ENCODE results near the gene WWOX. TPM values are rescaled to one million over a fixed set of nuclear protein-coding genes. Genes with fewer than 3 reads are reported as not detected.
"Not testable (repeated sequence)": the region's sequence is repeated elsewhere in the genome, so short reads cannot be mapped to it uniquely, and the experiment has no call there.

The WWOX gene
- total RNA-seq, 2 donors from 2014 or later, result 12.6 to 17.2 TPM

DNA sequence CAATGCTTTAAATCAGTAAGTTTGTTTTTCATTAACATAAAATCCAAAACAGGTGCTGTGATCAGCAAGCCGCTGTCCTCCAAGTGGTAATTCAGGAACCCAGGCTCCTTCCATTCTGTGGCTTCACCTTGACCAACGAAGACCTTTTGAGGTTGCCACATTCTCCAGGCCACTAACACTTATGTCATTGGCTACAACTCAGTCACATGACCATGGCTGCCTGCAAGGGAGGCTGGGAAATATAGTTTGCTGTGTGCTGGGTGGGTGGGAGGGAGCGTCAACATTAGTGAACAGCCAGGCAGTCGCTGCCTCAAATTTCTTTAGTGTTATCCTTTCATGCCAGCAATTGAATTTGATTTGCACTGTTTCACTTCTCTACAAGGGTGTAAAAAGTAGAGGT lies 951.9 kb downstream of the WWOX start:
- no peak overlapping the region for H3K27ac Mint-ChIP-seq
- H3K9me3 Mint-ChIP-seq, result peaks cover 0 to 5% of the 10 kb centered on the region in 2 donors
- H3K36me3 Mint-ChIP-seq, result no peaks in the 10 kb centered on the region
- DNase-seq (ENCODE audit: low spot score in 2 of 2) (no peak), ATAC-seq (no peak)

- H3K9me3 Mint-ChIP-seq; H3K36me3 Mint-ChIP-seq; DNase-seq (ENCODE audit: low spot score in 2 of 2); H3K27ac Mint-ChIP-seq; ATAC-seq: not testable (repeated sequence)
Observed at GRCh38 chr16:79052198-79052597, 952.7 kb downstream of the WWOX start.

GRCh38 chr16:79053577-79053976 lies 954.1 kb downstream of the WWOX start:
- DNase-seq (ENCODE audit: low spot score in 2 of 2) (no peak), ATAC-seq (no peak)
- Mint-ChIP-seq H3K27ac (no peak overlapping the region), H3K9me3 (peaks cover 0 to 5% of the 10 kb centered on the region in 2 donors), H3K36me3 (no peaks in the 10 kb centered on the region)

DNA sequence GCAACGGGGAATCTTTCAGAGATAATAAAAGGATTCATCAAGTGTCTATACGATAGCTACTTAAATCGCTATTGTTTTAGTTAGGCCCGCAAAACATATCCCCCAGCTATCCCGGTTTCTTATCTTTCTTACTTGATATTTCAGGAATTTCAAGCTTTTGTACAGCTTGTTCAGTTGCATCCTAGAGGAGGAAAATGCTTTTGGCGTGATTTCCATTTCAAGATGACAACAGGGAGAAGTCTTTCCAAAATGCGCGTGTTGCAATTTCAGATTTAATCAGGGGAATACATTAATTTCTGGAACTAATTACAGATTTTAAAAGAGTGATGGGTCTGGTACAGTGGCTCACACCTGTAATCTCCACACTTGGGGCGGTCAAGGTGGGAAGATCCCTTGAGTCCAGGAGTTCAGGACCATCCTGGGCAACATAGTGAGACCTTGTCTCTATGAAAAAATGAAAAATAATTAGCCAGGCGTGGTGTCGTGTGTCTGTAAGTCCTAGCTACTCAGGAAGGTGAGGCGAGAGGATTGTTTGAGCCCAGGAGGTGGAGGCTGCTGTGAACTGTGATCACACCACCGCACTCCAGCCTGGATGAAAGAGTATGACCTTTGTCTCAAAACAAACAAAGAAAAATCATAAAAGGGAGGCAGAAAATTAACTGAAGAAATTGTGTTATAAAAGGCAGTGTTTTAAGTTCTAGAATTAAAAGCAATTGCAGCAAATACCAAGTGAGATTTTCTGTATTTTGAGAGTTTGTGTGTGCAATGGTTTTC lies 954.9 kb downstream of the WWOX start:
- peaks cover 0 to 5% of the 10 kb centered on the region in 2 donors for H3K9me3 Mint-ChIP-seq
- no peak for DNase-seq (ENCODE audit: low spot score in 2 of 2)
- no peak overlapping the region for H3K27ac Mint-ChIP-seq
- H3K36me3 Mint-ChIP-seq, result no peaks in the 10 kb centered on the region
- no peak for ATAC-seq

GRCh38 chr16:79055251-79055970 lies 956.0 kb downstream of the WWOX start:
- DNase-seq (ENCODE audit: low spot score in 2 of 2) (no peak), ATAC-seq (no peak)
- Mint-ChIP-seq H3K9me3 (peaks cover 0 to 5% of the 10 kb centered on the region in 2 donors), H3K27ac (no peak overlapping the region), H3K36me3 (no peaks in the 10 kb centered on the region)

DNA sequence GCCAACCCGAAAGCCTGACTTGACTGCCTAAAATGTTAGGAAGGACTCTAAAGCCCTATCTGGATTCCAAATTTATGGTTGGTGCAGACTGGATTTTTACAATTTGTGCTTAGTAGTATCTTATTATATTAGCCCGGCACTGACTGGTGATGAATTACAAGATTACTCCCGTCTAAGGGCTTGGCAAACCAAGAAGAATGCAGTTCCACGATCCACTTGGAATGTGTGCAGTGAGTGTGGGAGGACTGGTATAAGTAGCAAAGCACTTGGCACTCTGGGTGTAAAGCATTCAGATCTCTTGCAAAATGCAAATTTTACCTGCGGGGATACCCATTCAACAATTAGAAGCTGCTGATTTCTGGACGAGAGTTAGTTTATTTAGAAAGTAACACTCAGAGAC lies 961.7 kb downstream of the WWOX start:
- no peak overlapping the region for H3K27ac Mint-ChIP-seq
- H3K9me3 Mint-ChIP-seq, result peaks cover 0 to 13% of the 10 kb centered on the region in 2 donors
- peaks cover 0 to 14% of the 10 kb centered on the region in 2 donors for H3K36me3 Mint-ChIP-seq
- DNase-seq (ENCODE audit: low spot score in 2 of 2) (no peak), ATAC-seq (no peak)

DNA sequence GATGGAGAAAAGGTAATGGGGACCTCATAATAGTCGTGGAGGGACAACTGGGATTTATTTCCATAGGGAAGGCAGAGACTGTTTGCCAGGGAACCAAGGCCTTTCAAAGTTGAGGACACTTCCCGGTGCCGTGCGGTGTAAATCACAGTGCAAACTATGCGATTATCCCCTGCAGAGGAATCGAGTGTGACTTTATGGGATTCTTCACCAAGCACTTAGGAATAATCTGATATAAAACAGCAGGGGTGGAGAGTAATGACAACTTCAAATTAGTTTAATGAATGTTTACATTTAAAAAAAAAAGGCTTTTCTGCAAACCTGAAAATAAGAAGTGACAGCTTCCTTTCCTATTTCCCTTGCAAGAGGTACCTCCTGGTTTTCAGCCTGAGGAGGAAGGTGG lies 962.9 kb downstream of the WWOX start:
- peaks cover 0 to 14% of the 10 kb centered on the region in 2 donors for H3K9me3 Mint-ChIP-seq
- ATAC-seq, result no peak
- peaks cover 0 to 16% of the 10 kb centered on the region in 2 donors for H3K36me3 Mint-ChIP-seq
- DNase-seq (ENCODE audit: low spot score in 2 of 2), result no peak
- no peak overlapping the region for H3K27ac Mint-ChIP-seq

DNA sequence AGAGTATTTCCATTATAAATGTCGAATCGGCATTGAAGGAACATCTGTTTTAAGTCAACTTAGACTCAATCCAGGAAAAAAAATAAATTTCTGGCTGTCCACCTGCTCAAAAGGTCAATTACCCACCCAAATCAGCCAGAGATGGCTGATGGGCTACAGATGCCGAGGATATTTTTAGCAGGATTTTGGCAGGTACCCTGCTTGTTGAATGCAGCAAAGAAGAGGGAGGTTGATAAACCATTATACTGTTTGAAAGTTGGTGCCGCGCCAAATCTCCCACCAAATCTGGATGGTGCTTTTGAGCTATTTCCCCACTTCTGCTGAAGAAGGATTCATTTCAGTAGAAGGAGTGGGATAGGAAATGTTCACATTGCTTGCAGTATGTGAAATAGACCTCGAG lies 963.4 kb downstream of the WWOX start:
- ATAC-seq (no peak), DNase-seq (ENCODE audit: low spot score in 2 of 2) (no peak)
- Mint-ChIP-seq H3K36me3 (peaks cover 0 to 18% of the 10 kb centered on the region in 2 donors), H3K9me3 (peaks cover 0 to 15% of the 10 kb centered on the region in 2 donors), H3K27ac (no peak overlapping the region)

DNA sequence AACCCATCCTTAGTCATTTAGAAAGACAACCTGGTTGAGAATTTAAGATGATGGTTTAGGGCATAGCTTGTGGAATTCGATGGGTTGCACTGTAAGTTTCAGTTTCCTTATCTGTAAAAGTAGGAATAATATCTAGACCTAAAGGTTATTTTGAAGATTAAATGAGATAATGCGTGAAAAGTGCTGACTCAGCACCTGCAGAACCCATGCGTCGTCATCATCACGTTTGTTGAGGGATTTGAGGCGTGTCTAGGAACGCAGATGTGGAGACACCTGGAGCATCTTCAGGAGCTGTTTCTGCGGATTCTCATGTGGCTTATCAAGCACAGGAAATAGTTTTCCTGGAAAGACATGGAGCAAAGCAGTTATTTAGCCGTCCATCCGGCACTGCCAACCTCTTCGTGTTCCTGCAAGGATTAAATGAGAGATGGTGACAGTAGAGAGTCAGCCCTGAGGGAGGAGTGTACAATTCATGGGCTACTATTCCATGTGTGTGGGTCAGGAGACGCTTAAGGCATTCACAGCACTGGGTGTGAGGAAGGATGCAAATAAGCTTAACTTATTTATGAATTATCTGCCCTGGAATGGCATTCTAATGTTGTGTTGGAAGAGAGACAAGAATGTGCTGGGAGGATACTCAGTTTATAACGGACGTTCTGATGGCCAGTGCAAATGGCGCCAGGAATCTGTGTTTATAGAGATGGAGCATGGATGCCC lies 965.0 kb downstream of the WWOX start:
- peaks cover 0 to 21% of the 10 kb centered on the region in 2 donors for H3K9me3 Mint-ChIP-seq
- ATAC-seq (no peak), DNase-seq (ENCODE audit: low spot score in 2 of 2) (no peak)
- H3K27ac Mint-ChIP-seq, result no peak overlapping the region
- peaks cover 0 to 25% of the 10 kb centered on the region in 2 donors for H3K36me3 Mint-ChIP-seq

DNA sequence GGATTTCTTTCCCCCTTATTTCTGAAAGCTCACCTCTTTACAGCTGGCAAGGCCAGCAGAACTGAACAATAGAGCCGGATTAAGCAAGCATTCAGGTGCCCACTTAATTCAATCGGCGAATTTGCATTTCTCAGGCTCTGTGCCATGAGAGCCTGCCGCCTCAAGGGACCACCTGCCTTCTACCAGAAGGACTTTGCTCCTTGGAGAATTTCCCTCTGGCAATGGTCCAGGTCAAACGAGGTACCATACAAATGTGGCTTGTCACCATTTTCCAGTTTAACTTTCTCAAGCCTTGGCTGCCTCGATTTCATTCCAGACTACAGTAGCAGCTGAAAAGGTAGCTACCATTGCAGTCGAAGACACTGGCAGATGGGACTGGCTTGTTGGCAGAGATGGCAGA lies 967.1 kb downstream of the WWOX start:
- Mint-ChIP-seq H3K27ac (no peak overlapping the region), H3K9me3 (peaks cover 1 to 21% of the 10 kb centered on the region in 2 donors), H3K36me3 (peaks cover 0 to 25% of the 10 kb centered on the region in 2 donors)
- ATAC-seq, result no peak
- no peak for DNase-seq (ENCODE audit: low spot score in 2 of 2)

- DNase-seq (ENCODE audit: low spot score in 2 of 2) (no peak), ATAC-seq (peak; percentile 73 to 86)
- Mint-ChIP-seq H3K27ac (peak overlapping the region; percentile 8 to 66), H3K9me3 (peaks cover 4 to 21% of the 10 kb centered on the region in 2 donors), H3K36me3 (peaks cover 0 to 25% of the 10 kb centered on the region in 2 donors)
Observed at GRCh38 chr16:79067600-79067999, 968.1 kb downstream of the WWOX start.

- H3K27ac Mint-ChIP-seq, result no peak overlapping the region
- ATAC-seq, result peak in 1 of 2 donors; percentile 16
- DNase-seq (ENCODE audit: low spot score in 2 of 2), result no peak
- peaks cover 4 to 21% of the 10 kb centered on the region in 2 donors for H3K9me3 Mint-ChIP-seq
- H3K36me3 Mint-ChIP-seq, result peaks cover 0 to 25% of the 10 kb centered on the region in 2 donors
Observed at GRCh38 chr16:79069121-79069520, 969.7 kb downstream of the WWOX start.

GRCh38 chr16:79069633-79070032 lies 970.2 kb downstream of the WWOX start:
- H3K9me3 Mint-ChIP-seq, result peaks cover 4 to 17% of the 10 kb centered on the region in 2 donors
- DNase-seq (ENCODE audit: low spot score in 2 of 2) (no peak), ATAC-seq (peak; percentile 42 to 52)
- H3K27ac Mint-ChIP-seq, result no peak overlapping the region
- peaks cover 0 to 21% of the 10 kb centered on the region in 2 donors for H3K36me3 Mint-ChIP-seq

DNA sequence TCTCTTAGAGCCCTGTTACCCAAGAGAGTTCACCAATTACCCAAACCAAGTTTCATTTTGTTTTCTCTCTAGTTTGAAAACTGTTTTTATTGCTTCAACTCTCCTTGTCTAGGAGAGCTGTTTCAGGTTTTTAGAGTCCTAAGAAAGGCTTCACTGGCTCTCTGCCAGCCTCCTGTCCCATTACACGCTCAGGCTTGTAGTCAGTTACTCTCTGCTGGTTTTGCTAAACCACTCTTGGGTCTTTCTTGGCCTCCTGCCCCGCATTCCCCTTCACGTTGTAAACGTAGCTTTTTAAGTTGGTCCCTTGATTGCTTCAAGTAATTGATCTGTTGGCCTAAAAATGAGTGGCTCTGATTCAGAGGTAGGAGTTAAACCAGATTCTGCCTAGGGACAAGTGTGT lies 972.0 kb downstream of the WWOX start:
- DNase-seq (ENCODE audit: low spot score in 2 of 2), result no peak
- Mint-ChIP-seq H3K36me3 (peaks cover 0 to 13% of the 10 kb centered on the region in 2 donors), H3K27ac (peak overlapping the region in 1 of 2 donors; percentile 84), H3K9me3 (peaks cover 4 to 7% of the 10 kb centered on the region in 2 donors)
- no peak for ATAC-seq

GRCh38 chr16:79072517-79072916 lies 973.1 kb downstream of the WWOX start:
- DNase-seq (ENCODE audit: low spot score in 2 of 2), result no peak
- H3K9me3 Mint-ChIP-seq, result peaks cover 4 to 7% of the 10 kb centered on the region in 2 donors
- H3K36me3 Mint-ChIP-seq, result peaks cover 0 to 13% of the 10 kb centered on the region in 2 donors
- H3K27ac Mint-ChIP-seq, result no peak overlapping the region
- no peak for ATAC-seq

DNA sequence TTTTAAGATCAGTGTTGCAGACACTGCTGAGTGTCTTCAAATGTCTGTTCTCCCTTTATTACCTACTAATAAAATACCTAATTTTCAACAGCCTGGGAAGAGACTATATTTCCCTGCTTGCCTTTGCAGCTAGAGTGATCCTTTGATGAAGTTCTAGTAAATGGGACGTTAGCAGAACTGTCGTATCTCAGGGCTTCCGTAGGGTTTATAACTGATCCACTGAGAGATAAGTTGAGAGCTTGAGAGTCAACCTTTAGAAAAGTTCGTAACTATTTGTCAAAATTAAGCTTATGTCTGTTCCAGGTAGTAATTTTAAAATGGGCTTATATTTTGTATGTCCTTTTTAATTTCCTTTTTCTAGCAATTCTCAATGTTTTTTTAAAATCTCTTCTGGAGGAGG lies 974.1 kb downstream of the WWOX start:
- Mint-ChIP-seq H3K36me3 (peaks cover 8 to 12% of the 10 kb centered on the region in 2 donors), H3K27ac (peak overlapping the region; percentile 66 to 72), H3K9me3 (peaks cover 0 to 4% of the 10 kb centered on the region in 2 donors)
- DNase-seq (ENCODE audit: low spot score in 2 of 2) (no peak), ATAC-seq (no peak)

DNA sequence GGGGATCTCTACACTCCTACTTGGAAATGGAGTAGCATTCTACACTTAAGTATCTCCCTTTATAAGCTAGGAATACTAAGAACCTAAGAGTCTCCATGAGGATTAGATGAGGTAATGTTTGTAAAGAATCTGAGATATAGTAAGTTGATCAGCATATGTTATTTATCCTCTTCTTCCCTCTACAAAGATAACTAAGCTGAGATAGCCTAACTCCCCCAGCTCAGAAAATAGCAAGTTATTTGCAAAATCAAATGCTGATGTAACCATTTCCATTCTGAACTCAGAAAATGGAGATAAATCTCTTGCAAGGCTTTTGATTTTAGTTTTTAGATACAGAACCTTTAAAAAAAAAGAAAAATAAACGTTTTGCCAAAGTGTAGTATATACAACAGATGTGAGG lies 975.1 kb downstream of the WWOX start:
- Mint-ChIP-seq H3K9me3 (peaks cover 0 to 4% of the 10 kb centered on the region in 2 donors), H3K27ac (peak overlapping the region; percentile 90 to 99), H3K36me3 (peaks cover 9 to 17% of the 10 kb centered on the region in 2 donors)
- DNase-seq (ENCODE audit: low spot score in 2 of 2), result no peak
- ATAC-seq, result no peak
